ENCODE data around the gene SP110. TPM values are rescaled to one million over a fixed set of nuclear protein-coding genes. Genes with fewer than 3 reads are reported as not detected.

The SP110 gene
- total and polyA plus RNA-seq, 7 experiments from 2014 or later = 89.8 to 182 (median 108) TPM

GRCh38 chr2:230262246-230262645 is 42.5 kb upstream of the SP110 start:
- Mint-ChIP-seq H3K36me3 (peaks cover 9 to 73% (median 39%) of the 10 kb centered on the region in 5 donors), H3K4me1 (peaks cover 29 to 68% (median 53%) of the 10 kb centered on the region in 7 donors), H3K9me3 (peaks cover 0 to 21% (median 4%) of the 10 kb centered on the region in 11 donors), H3K27ac (peak overlapping the region; percentile 68 to 99 (median 83)), H3K27me3 (no peaks in the 10 kb centered on the region), H3K4me3 (peak overlapping the region in 9 of 10 donors; percentile 54 to 82 (median 67))
- peaks cover 13 to 23% of the 10 kb centered on the region in 2 donors for H3K4me1 ChIP-seq (ENCODE audit: control insufficient read depth in 2 of 2, insufficient read depth in 2 of 2, low read length in 2 of 2)
- ChIA-PET POLR2A (interaction anchor here (0.9 to 1.0 kb wide), 2 partner anchors 54 to 57 kb away, joined by 3 read pairs; no protein-coding TSS in a partner anchor), CTCF (no interaction called here)
- DNase-seq (peak in 7 of 9 donors; percentile 32 to 86 (median 77)), ATAC-seq (peak; percentile 85)
- no peaks in the 10 kb centered on the region for H3K36me3 ChIP-seq (ENCODE audit: control insufficient read depth in 2 of 3, insufficient read depth in 3 of 3, low read length in 3 of 3)
- H3K9me3 ChIP-seq (ENCODE audit: control insufficient read depth in 2 of 3, low read length in 3 of 3) = no peaks in the 10 kb centered on the region
- H3K27me3 ChIP-seq (ENCODE audit: control insufficient read depth in 2 of 2, insufficient read depth in 2 of 2, low read length in 2 of 2) = no peaks in the 10 kb centered on the region
- intact Hi-C loops (cut with micrococcal nuclease) = loop anchor here (1.0 to 5.0 kb wide), 3 partner anchors 42 to 85 kb away; no protein-coding TSS in a partner anchor
- H3K27ac ChIP-seq (ENCODE audit: low read depth, low read length) = peak overlapping the region; percentile 22
- H3K4me3 ChIP-seq (ENCODE audit: low read length) = no peak overlapping the region

GRCh38 chr2:230258483-230258882 is 38.7 kb upstream of the SP110 start:
- H3K4me1 Mint-ChIP-seq = peaks cover 22 to 51% (median 43%) of the 10 kb centered on the region in 7 donors
- H3K27ac ChIP-seq (ENCODE audit: low read depth, low read length) = no peak overlapping the region
- ATAC-seq = no peak
- peaks cover 0 to 17% (median 4%) of the 10 kb centered on the region in 11 donors for H3K9me3 Mint-ChIP-seq
- H3K27me3 Mint-ChIP-seq = no peaks in the 10 kb centered on the region
- DNase-seq = no peak
- no peaks in the 10 kb centered on the region for H3K27me3 ChIP-seq (ENCODE audit: control insufficient read depth in 2 of 2, insufficient read depth in 2 of 2, low read length in 2 of 2)
- H3K27ac Mint-ChIP-seq = no peak overlapping the region
- no peak overlapping the region for H3K4me3 ChIP-seq (ENCODE audit: low read length)
- intact Hi-C loops (cut with micrococcal nuclease) = no loop called here
- CTCF ChIA-PET = no interaction called here
- peaks cover 29 to 45% of the 10 kb centered on the region in 2 donors for H3K4me1 ChIP-seq (ENCODE audit: control insufficient read depth in 2 of 2, insufficient read depth in 2 of 2, low read length in 2 of 2)
- peaks cover 8 to 58% (median 28%) of the 10 kb centered on the region in 5 donors for H3K36me3 Mint-ChIP-seq
- POLR2A ChIA-PET = no interaction called here
- H3K4me3 Mint-ChIP-seq = no peak overlapping the region
- H3K9me3 ChIP-seq (ENCODE audit: control insufficient read depth in 2 of 3, low read length in 3 of 3) = no peaks in the 10 kb centered on the region
- no peaks in the 10 kb centered on the region for H3K36me3 ChIP-seq (ENCODE audit: control insufficient read depth in 2 of 3, insufficient read depth in 3 of 3, low read length in 3 of 3)

GRCh38 chr2:230256733-230257332 is 37.0 kb upstream of the SP110 start:
- Histone ChIP-seq H3K4me3 (ENCODE audit: low read length) (no peak overlapping the region), H3K27ac (ENCODE audit: low read depth, low read length) (no peak overlapping the region), H3K4me1 (ENCODE audit: control insufficient read depth in 2 of 2, insufficient read depth in 2 of 2, low read length in 2 of 2) (peaks cover 20 to 33% of the 10 kb centered on the region in 2 donors), H3K36me3 (ENCODE audit: control insufficient read depth in 2 of 3, insufficient read depth in 3 of 3, low read length in 3 of 3) (no peaks in the 10 kb centered on the region), H3K27me3 (ENCODE audit: control insufficient read depth in 2 of 2, insufficient read depth in 2 of 2, low read length in 2 of 2) (no peaks in the 10 kb centered on the region), H3K9me3 (ENCODE audit: control insufficient read depth in 2 of 3, low read length in 3 of 3) (no peaks in the 10 kb centered on the region)
- peak overlapping the region in 5 of 9 donors; percentile 10 to 51 (median 39) for H3K27ac Mint-ChIP-seq
- peaks cover 9 to 34% (median 27%) of the 10 kb centered on the region in 7 donors for H3K4me1 Mint-ChIP-seq
- intact Hi-C loops (cut with micrococcal nuclease) = no loop called here
- POLR2A ChIA-PET = no interaction called here
- ATAC-seq (no peak), DNase-seq (no peak)
- CTCF ChIA-PET = no interaction called here
- no peak overlapping the region for H3K4me3 Mint-ChIP-seq
- peaks cover 0 to 14% (median 4%) of the 10 kb centered on the region in 11 donors for H3K9me3 Mint-ChIP-seq
- H3K36me3 Mint-ChIP-seq = peaks cover under 1 to 46% (median 25%) of the 10 kb centered on the region in 5 donors
- H3K27me3 Mint-ChIP-seq = no peaks in the 10 kb centered on the region

DNA sequence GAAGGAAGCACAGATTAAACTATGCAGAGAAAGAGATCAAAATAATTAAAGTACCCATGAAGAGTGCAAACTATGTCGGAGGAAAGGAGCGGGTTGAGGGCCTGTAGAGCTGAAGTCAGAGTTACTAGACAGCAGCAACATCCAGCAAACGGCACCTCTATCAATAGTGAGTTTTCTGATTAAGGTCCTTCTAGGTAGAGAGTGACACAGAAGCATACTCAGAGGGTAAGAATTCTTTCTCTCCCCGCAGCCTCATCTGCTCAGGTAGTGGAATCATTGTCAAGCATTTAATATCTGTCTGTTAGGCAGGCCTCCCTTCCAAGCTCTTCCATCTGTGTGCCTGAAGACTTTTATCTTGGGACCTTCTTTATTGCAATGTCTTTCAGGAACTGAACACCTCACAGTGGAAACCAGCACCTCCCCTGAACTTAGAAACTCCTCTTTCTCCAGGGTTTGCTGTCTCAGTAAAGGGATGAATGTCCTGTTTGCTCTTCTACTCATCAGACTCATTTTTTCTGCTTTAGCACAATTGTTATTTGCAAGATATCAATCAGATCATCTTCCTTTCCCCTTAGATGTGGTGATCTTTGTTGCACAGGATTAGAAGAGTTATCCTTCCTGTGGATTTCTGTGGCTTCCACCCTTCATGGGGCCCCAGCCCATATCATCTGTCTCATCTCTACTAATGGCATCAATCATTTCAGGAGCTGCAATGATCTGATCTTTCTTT is 34.5 kb upstream of the SP110 start:
- H3K27ac Mint-ChIP-seq = no peak overlapping the region
- peaks cover 0 to 32% (median 12%) of the 10 kb centered on the region in 5 donors for H3K36me3 Mint-ChIP-seq
- Histone ChIP-seq H3K27ac (ENCODE audit: low read depth, low read length) (no peak overlapping the region), H3K4me3 (ENCODE audit: low read length) (peak overlapping the region; percentile 5), H3K36me3 (ENCODE audit: control insufficient read depth in 2 of 3, insufficient read depth in 3 of 3, low read length in 3 of 3) (peaks cover 0 to 5% (median 0%) of the 10 kb centered on the region in 3 experiments), H3K4me1 (ENCODE audit: control insufficient read depth in 2 of 2, insufficient read depth in 2 of 2, low read length in 2 of 2) (peaks cover 18 to 24% of the 10 kb centered on the region in 2 donors), H3K27me3 (ENCODE audit: control insufficient read depth in 2 of 2, insufficient read depth in 2 of 2, low read length in 2 of 2) (no peaks in the 10 kb centered on the region), H3K9me3 (ENCODE audit: control insufficient read depth in 2 of 3, low read length in 3 of 3) (no peaks in the 10 kb centered on the region)
- no peak overlapping the region for H3K4me3 Mint-ChIP-seq
- peaks cover 0 to 22% (median 9%) of the 10 kb centered on the region in 7 donors for H3K4me1 Mint-ChIP-seq
- no peaks in the 10 kb centered on the region for H3K27me3 Mint-ChIP-seq
- intact Hi-C loops (cut with micrococcal nuclease) = loop anchor here (1.0 to 2.0 kb wide), 4 partner anchors 18 to 64 kb away; partner anchors contain the start of gene SP140 (in 2 of the 2)
- ChIA-PET CTCF (no interaction called here), POLR2A (interaction anchor here (1.7 kb wide), 1 partner anchor 36 kb away, joined by 6 read pairs; no protein-coding TSS in a partner anchor)
- peak in 8 of 9 donors; percentile 28 to 70 (median 51) for DNase-seq
- H3K9me3 Mint-ChIP-seq = no peaks in the 10 kb centered on the region
- ATAC-seq = peak; percentile 81

GRCh38 chr2:230250231-230250630 is 30.4 kb upstream of the SP110 start:
- peaks cover 0 to 9% (median 5%) of the 10 kb centered on the region in 7 donors for H3K4me1 Mint-ChIP-seq
- intact Hi-C loops (cut with micrococcal nuclease) = no loop called here
- H3K27ac Mint-ChIP-seq = no peak overlapping the region
- Histone ChIP-seq H3K36me3 (ENCODE audit: control insufficient read depth in 2 of 3, insufficient read depth in 3 of 3, low read length in 3 of 3) (peaks cover 0 to 18% (median 5%) of the 10 kb centered on the region in 3 experiments), H3K9me3 (ENCODE audit: control insufficient read depth in 2 of 3, low read length in 3 of 3) (no peaks in the 10 kb centered on the region), H3K27me3 (ENCODE audit: control insufficient read depth in 2 of 2, insufficient read depth in 2 of 2, low read length in 2 of 2) (no peaks in the 10 kb centered on the region), H3K4me1 (ENCODE audit: control insufficient read depth in 2 of 2, insufficient read depth in 2 of 2, low read length in 2 of 2) (peaks cover 14 to 20% of the 10 kb centered on the region in 2 donors), H3K4me3 (ENCODE audit: low read length) (no peak overlapping the region), H3K27ac (ENCODE audit: low read depth, low read length) (no peak overlapping the region)
- POLR2A ChIA-PET = no interaction called here
- ATAC-seq (no peak), DNase-seq (no peak)
- peaks cover 0 to 8% (median 0%) of the 10 kb centered on the region in 5 donors for H3K36me3 Mint-ChIP-seq
- H3K27me3 Mint-ChIP-seq = no peaks in the 10 kb centered on the region
- CTCF ChIA-PET = no interaction called here
- H3K4me3 Mint-ChIP-seq = no peak overlapping the region
- H3K9me3 Mint-ChIP-seq = no peaks in the 10 kb centered on the region

DNA sequence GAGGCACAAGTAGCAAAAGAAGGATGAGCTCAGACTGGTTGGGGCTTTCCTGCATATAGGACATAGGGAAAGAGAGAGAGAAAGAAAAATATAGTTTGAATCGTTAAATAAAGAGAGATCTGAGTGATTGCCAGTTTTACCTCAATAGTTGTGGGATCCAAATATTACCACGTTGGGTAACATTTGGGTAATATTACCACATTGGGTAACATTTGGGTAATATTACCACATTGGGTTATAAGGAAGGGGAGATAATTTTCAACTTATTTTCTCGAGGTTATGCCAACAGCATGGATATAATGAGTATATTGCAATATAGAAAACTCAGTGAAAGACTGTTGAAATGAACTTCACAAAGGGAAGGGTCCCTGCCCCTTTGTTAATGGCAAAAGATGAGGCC is 26.4 kb upstream of the SP110 start:
- DNase-seq (no peak), ATAC-seq (no peak)
- intact Hi-C loops (cut with micrococcal nuclease) = no loop called here
- Mint-ChIP-seq H3K4me3 (no peak overlapping the region), H3K27ac (no peak overlapping the region), H3K36me3 (peaks cover 5 to 25% (median 17%) of the 10 kb centered on the region in 5 donors), H3K9me3 (peaks cover 0 to 3% (median 0%) of the 10 kb centered on the region in 11 donors), H3K27me3 (no peaks in the 10 kb centered on the region), H3K4me1 (peaks cover 0 to 9% (median 4%) of the 10 kb centered on the region in 7 donors)
- H3K9me3 ChIP-seq (ENCODE audit: control insufficient read depth in 2 of 3, low read length in 3 of 3) = no peaks in the 10 kb centered on the region
- no peaks in the 10 kb centered on the region for H3K4me1 ChIP-seq (ENCODE audit: control insufficient read depth in 2 of 2, insufficient read depth in 2 of 2, low read length in 2 of 2)
- no peak overlapping the region for H3K27ac ChIP-seq (ENCODE audit: low read depth, low read length)
- H3K36me3 ChIP-seq (ENCODE audit: control insufficient read depth in 2 of 3, insufficient read depth in 3 of 3, low read length in 3 of 3) = peaks cover 0 to 25% (median 5%) of the 10 kb centered on the region in 3 experiments
- ChIA-PET CTCF (no interaction called here), POLR2A (interaction anchor here (1.2 kb wide), 1 partner anchor 28 kb away, joined by 3 read pairs; no protein-coding TSS in a partner anchor)
- H3K27me3 ChIP-seq (ENCODE audit: control insufficient read depth in 2 of 2, insufficient read depth in 2 of 2, low read length in 2 of 2) = no peaks in the 10 kb centered on the region
- no peak overlapping the region for H3K4me3 ChIP-seq (ENCODE audit: low read length)

All from naive thymus-derived CD4-positive, alpha-beta T cell (primary cell).